Activated T-helper 1 cell treated with anti-CD3 and anti-CD28 coated beads, Interleukin-2, amount 50 U/mL, for 16 hours (primary cell): ENCODE measurements around the gene PPFIA1.
"Not testable (repeated sequence)": the region's sequence is repeated elsewhere in the genome, so short reads cannot be mapped to it uniquely, and the experiment has no call there.

Experiments
- DNase-seq, 2 donors: peaks; one replicate each; pipeline ENCODE4 v3.0.0-alpha.2; 2020; ENCODE audit warnings: low read depth in 1 of 2, low spot score in 1 of 2

Gene PPFIA1

DNA sequence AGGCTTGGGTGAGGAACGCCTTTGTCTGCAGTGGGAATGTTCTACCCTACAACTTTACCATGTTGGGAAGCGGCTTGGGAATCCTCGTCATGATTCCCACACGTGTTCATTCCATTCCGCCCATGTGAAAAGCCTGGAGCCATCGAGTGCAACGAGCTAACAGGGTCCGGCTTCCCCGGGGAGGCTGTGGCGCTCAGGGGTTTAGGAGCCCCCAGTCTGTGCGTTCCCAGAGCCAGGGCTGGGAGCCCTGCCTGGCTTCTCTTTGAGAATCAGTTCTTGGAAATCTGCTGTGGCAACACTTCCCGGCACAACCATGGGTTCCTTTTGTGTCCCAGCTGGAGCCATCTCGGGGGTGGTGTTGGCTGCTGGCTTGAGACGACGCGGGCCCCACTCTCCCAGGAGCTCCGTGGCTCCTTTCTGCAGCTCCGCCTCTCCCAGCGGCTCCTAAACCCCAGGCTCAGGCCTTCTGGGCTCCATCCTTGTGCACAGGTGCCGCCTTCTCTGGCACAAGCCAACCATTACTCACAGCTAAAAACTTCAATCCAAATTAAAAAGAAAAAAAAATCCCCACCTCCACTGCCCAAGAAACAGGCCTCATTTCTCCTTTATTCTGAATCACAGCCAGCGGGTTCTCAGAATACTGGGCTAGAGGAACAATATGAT is 18.7 kb upstream of the PPFIA1 start:
- no peak for DNase-seq

- no peak for DNase-seq
Measured at GRCh38 chr11:70252844-70253243, 17.6 kb upstream of the PPFIA1 start.

GRCh38 chr11:70255477-70256116 is 14.9 kb upstream of the PPFIA1 start:
- no peak for DNase-seq

DNA sequence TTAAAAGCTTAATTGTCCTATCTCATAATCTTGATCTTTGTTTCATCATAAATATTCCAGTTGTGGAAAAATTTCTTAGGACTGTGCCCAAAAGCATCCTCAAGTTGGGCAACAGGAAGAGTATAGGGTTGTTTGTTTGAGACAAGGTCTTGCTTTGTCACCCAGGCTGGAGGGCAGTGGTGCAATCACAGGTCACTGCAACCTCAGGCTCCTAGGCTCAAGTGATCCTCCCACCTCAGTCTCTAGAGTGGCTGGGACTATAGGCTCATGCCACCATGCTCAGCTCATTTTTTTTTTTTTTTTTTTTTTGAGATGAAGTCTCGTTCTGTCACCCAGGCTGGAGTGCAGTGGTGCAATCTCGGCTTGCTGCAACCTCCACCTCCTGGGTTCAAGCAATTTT is 11.4 kb upstream of the PPFIA1 start:
- DNase-seq: not testable (repeated sequence)

DNA sequence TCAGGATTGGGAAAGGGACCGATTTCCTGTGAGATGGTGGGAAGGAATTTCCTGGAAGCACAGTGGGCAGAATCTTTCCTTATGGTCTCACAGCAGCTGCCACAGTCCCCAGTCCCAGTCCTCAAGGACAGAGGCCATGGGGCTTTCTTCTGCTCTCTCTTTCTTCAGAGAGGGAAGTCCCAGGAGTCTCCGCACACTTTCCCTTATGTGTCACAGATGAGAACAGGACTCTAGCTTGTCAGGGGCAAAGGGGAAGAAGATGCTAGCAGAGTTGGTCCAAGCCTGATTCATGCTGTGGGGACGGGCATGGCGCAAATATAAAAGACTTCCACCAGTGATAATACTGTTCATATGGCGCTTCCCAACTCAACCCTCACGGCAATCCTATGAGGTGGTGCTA is 7.5 kb upstream of the PPFIA1 start:
- DNase-seq: no peak

GRCh38 chr11:70263363-70263762 is 7.1 kb upstream of the PPFIA1 start:
- DNase-seq: no peak

DNA sequence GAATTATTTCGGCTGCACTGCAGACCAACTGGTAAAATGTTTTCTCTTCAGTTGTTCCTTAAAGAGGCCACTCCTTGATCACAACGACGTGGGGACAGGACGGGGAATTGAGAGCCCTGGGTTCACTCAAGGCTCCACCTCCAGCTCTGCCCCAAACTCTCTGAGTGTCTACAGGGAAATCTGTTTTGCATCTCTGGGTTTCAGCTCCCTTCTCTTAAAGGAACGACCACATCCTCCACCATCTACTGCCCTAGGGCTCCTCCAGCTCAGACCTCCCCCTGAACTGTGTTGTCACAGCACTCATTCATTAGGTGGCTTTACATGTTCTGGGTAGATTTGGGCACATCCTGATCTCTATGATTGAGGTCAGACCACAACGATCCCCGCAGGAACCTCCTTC is 5.1 kb upstream of the PPFIA1 start:
- no peak for DNase-seq

DNA sequence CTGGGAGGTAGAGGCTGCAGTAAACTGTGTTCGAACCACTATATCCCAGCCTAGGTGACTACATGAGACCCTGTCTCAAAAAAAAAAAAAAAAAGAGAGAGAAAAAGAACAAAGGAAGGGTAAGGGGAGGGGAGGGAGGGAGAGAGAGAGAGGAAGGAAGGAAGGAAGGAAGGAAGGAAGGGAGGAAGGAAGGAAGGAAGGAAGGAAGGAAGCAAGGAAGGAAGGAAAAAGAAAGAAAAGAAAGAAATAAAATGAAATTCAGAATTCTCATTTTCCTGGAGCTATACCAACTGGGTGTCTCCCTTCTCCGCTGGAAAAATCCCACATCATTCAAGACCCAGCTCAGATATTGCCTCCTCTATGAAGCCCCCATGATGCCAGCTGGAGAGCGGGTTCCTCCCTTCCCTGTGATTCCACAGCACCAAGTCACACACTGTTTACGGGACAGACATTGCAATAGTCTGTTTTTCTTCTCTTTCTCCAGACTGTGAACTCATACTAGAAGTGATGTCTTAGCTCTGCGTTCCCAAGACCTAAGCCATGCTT is 3.0 kb upstream of the PPFIA1 start:
- no peak for DNase-seq

DNA sequence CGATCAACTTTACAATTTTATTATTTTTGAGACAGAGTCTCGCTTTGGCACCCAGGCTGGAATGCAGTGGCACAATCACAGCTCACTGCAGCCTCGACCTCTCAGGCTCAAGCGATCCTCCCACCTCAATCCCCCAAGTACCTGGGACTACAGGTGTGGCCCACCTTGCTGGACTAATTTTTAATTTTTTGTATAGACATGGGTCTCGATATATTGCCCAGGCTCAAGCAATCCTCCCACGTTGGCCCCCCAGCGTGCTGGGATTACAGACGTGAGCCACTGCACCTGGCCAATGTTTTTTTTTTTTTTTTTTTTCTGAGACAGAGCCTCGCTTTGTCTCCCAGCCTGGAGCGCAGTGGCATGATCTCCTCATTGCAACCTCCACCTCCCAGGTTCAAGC is 2.0 kb upstream of the PPFIA1 start:
- DNase-seq: no peak

DNA sequence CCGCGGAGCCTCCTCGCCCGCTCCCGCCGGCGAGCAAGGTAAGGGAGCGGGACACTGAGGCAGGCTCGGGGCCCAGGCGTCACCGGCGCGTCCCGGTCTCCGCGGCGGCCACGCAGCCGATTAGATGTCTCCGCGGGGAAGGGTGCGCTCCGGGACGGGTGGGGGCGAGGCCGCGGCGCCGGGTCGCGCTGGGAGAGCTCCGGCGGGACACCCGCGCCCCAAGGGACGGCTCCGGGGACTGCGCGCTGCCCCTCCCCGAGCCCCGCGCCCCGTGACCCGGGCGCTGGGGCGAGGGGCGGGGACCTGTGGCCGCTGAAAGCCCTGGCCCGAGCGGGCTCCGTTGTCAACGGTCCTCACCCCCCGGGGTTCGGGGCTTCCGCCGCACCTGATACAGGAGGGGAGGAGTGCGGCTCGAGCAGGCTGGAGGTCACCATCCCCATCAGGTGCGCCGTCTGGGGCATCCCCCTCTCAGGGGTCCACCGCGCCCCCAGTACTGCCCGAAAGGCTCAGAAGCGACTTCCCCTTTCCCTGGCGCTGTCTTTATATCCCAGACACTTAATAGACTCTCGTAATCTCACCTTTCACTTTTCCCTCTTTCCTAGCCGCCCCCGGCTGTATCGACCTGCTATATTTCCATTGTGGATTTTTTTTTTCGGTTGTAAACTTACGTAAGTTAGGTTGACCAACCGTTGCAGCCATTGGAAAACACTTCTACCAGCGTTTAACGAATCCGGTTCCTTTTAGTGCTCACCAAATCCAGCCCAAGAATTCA is 573 bp downstream of the PPFIA1 start:
- peak; percentile 16 to 31 for DNase-seq

- no peak for DNase-seq
Measured at GRCh38 chr11:70271649-70271953, 1.1 kb downstream of the PPFIA1 start.

DNA sequence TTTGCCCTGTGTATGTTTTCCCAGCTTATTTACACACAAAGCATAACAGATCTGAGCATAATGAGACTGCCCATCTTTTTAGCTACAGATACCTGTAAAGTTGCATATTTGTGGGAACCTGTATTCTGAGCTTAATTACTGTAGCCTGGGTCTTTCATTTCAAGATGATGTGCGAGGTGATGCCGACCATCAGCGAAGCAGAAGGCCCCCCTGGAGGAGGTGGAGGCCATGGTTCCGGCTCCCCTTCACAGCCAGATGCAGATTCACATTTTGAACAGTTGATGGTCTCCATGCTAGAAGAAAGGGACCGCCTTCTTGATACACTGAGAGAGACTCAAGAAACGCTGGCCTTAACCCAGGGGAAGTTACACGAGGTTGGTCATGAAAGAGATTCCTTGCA is 1.5 kb downstream of the PPFIA1 start:
- DNase-seq: no peak

- DNase-seq: no peak
Measured at GRCh38 chr11:70278994-70279393, 8.5 kb downstream of the PPFIA1 start.

DNA sequence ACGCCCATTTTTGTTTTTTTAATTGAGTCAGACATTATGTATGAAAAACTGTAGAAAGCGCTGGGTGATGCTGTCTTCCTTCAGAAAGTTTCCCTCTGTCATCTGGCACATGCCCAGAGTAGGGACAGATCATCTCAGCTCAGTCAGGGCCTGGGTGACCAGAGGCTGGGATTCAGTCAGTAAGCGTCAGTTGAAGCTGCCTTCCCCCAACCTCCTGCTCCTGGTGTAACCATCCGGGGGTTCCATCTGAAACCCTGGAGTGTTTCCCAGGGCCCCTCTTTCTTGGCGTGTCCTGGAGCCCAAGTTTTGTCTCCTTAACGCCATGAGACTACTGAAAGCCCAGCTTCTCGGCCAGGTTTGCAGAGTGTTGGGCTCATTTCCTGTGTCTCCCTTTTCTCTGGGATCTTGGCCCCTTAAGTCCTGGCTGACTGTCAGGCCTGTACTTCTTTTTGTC is 10.7 kb downstream of the PPFIA1 start:
- DNase-seq: no peak

DNA sequence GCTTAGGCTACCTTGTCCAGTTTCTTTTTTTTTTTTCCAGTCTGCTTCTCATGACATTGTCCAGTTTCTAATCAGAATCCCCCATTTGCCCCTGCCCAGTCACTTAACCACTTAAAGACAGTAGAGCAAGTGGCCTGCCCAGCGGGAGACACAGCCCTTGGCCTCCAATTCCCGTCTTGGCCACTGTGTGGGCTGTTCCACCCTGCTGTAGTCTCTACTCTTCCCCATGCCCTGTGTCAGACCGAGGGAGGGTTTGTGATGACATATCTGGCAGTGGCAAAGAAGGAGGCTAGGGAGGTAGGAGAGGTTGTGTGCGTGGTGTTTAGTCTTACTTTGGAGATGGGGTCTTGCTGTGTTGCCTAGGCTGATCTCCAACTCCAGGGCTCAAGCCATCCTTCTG is 11.5 kb downstream of the PPFIA1 start:
- DNase-seq: no peak

- no peak for DNase-seq
Measured at GRCh38 chr11:70288721-70289120, 18.2 kb downstream of the PPFIA1 start.

DNA sequence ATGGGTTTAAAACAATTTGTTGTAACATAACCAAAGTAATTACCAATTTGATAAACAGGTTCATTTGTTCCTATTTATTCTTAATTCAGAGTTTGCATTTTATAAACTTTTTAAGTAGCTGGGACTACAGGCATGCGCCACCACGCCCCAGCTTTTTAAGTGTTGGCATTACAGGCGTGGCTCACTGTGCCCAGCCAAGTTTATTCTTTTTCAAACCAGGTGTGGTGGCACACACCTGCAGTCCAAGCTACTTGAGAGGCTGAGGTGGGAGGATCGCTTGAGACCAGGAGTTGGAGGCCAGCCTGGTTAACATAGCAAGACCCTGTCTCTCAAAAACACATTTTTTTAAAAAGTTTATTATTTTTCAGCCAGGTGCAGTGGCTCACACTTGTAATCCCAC is 19.1 kb downstream of the PPFIA1 start:
- no peak for DNase-seq

DNA sequence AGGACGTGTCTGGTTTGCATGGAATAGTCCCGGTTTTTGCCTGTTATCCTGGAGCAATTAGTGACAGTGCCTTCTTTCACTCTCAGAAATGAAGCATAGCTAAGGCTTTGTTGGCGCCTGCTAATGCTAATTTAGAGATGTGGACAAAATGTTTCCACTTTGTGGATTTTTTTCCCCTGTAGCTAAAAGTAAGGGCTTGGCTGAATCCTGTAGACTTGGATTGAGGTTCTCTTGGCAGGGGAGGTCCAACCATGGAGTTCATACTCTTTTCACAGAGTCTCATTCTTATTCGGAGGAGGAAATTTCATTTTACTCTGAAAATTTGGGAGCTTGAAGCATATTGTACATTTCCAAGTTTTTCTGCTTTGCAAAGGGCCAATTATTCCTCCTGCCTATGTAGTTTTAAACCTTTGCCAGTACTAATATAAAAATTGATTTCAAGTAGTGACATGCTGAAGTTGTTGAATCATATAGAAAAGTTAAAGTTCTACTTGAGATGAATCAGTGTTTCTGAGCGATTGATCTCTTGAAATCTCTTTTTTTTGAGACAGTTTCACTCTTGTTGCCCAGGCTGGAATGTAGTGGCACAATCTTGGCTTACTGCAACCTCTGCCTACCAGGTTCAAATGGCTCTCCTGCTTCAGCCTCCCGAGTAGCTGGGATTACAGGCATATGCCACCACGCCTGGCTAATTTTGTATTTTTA is 20.0 kb downstream of the PPFIA1 start:
- no peak for DNase-seq

GRCh38 chr11:70292166-70292565 is 21.7 kb downstream of the PPFIA1 start:
- no peak for DNase-seq

- no peak for DNase-seq
Measured at GRCh38 chr11:70292863-70293262, 22.4 kb downstream of the PPFIA1 start.

- not testable (repeated sequence) for DNase-seq
Measured at GRCh38 chr11:70295166-70295565, 24.7 kb downstream of the PPFIA1 start.

- no peak for DNase-seq
Measured at GRCh38 chr11:70296681-70297080, 26.2 kb downstream of the PPFIA1 start.
